Fibroblast of mammary gland (primary cell): ENCODE results near the gene PLK5.

ENCODE experiments used
- DNase-seq: peaks from one replicate; pipeline ENCODE4 v3.0.0-alpha.2; 2010; ENCODE audit warnings: low read depth
- H3K4me3 ChIP-seq: 2 replicates; pipeline ENCODE4 v1.5.1; 2011; ENCODE audit warnings: low read depth, mild to moderate bottlenecking, low read length, moderate library complexity; ENCODE audit not compliant: control insufficient read depth
- TF ChIP-seq, protein P1 (sequence below): conservative IDR thresholded peaks from 2 replicates; pipeline ENCODE4 v1.5.1; 2011; ENCODE audit warnings: low read depth, low read length, inconsistent platforms; ENCODE audit not compliant: control insufficient read depth, insufficient read depth

PLK5 gene

DNA sequence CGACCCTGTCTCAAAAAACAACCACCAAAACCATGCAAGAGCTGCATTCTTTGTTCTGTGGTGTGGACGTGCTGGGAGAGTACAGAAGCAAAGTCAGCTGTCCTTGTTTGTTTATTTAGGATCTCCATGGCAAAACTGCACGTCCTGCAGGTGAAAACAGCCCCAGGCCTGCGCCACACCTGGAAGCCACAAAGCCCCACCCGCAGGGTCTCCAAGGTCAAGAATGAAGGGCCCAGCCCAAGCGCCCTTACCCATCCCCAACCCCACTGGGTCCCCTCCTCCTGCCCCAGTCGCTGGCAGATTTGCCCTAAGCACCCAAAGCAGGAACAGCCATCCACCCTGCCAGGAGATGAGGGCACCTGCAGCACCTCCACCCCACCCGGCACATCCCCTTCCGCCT, 58.3 kb downstream of the PLK5 start:
- DNase-seq, result no peak
- H3K4me3 ChIP-seq, result no peak overlapping the region
- TF ChIP-seq, protein P1, sequence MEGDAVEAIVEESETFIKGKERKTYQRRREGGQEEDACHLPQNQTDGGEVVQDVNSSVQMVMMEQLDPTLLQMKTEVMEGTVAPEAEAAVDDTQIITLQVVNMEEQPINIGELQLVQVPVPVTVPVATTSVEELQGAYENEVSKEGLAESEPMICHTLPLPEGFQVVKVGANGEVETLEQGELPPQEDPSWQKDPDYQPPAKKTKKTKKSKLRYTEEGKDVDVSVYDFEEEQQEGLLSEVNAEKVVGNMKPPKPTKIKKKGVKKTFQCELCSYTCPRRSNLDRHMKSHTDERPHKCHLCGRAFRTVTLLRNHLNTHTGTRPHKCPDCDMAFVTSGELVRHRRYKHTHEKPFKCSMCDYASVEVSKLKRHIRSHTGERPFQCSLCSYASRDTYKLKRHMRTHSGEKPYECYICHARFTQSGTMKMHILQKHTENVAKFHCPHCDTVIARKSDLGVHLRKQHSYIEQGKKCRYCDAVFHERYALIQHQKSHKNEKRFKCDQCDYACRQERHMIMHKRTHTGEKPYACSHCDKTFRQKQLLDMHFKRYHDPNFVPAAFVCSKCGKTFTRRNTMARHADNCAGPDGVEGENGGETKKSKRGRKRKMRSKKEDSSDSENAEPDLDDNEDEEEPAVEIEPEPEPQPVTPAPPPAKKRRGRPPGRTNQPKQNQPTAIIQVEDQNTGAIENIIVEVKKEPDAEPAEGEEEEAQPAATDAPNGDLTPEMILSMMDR, result no peak

DNA sequence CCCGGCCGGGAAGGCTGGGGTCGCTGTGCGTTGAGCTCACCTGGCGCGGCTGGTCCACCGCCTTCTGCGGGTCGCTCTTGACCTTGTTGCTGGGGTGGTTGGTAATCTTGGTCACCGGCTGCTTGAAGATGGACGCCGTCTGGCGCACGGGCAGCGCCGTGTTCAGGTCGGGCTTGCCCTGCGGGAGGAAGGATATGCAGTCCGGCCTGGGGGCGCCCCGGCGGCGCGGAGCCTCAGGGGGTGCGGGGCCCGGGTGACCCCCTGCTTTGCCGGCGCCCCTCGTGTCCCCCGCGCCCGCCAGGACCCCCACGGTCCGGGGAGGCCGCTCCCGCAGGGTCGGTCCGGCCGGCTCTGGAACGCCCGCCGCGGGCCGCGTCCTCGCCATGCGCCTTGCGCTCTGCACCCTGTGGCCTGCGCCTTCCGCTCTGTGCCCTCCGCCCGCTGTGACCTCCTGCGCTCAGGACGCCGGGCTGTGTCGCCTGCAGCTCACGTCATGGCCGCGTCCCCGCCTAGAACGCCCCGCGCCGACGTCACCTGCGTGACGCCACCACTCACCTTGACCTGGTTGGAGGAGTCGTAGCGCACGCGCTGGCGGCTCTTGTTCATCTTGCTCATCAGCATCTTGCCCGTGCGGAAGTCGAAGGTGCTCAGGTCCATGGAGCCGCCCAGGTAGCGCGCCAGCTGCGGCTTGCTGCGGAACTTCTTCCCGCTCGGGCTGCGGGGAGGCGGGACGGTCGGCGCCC, 60.8 kb downstream of the PLK5 start:
- H3K4me3 ChIP-seq, result no peak overlapping the region
- TF ChIP-seq, protein P1, result no peak
- DNase-seq, result no peak

DNA sequence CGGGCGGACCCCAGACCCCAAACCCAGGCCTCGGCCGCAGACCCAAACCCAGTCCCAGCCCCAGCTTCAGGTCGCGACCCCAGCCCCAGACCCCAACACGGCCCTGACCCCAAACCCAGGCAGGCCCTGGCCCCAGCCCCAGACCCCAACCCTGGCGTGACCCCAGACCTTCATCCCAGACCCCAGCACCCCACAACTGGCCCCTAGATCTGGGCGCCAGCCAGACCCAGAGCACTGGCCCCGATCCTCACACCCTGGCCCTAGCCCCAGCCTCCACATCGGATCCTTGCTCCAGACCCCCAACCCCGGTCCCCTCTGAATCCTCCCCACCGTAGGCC, 61.3 kb downstream of the PLK5 start:
- no peak overlapping the region for H3K4me3 ChIP-seq
- TF ChIP-seq, protein P1, result no peak
- no peak for DNase-seq
